GM18858 (cell line): Measurements from ENCODE around the gene TBKBP1.

ENCODE experiments used
- ATAC-seq: cut with Tn5 transposase; IDR thresholded peaks from one replicate; pipeline ENCODE4 v1.9.1; 2021; ENCODE audit not compliant: unreplicated experiment

Gene TBKBP1

GRCh38 chr17:47693731-47694580, at the start of gene TBKBP1:
TSS of gene TBKBP1 (plus strand) at chr17:47694161. CDS start at chr17:47696113, 1,952 bp downstream.
- ATAC-seq, result no peak

DNA sequence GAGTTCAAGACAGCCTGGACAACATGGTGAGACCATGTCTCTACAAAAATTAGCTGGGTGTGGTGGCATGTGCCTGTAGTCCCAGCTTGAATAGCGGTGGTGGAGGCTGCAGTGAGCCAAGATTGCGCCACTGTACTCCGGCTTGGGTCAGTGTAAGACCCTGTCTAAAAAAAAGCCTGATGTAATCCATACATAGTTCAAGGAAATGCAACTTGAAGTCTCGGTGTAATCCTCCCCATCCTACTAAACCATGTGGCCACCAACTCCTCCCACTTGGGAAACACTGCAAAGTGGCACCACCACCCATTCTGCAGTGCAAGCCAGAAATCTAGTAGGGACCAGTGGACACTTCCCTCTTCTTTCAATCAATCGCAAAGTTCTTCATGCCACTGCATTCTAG, 49.6 kb upstream of the TBKBP1 start:
- no peak for ATAC-seq

DNA sequence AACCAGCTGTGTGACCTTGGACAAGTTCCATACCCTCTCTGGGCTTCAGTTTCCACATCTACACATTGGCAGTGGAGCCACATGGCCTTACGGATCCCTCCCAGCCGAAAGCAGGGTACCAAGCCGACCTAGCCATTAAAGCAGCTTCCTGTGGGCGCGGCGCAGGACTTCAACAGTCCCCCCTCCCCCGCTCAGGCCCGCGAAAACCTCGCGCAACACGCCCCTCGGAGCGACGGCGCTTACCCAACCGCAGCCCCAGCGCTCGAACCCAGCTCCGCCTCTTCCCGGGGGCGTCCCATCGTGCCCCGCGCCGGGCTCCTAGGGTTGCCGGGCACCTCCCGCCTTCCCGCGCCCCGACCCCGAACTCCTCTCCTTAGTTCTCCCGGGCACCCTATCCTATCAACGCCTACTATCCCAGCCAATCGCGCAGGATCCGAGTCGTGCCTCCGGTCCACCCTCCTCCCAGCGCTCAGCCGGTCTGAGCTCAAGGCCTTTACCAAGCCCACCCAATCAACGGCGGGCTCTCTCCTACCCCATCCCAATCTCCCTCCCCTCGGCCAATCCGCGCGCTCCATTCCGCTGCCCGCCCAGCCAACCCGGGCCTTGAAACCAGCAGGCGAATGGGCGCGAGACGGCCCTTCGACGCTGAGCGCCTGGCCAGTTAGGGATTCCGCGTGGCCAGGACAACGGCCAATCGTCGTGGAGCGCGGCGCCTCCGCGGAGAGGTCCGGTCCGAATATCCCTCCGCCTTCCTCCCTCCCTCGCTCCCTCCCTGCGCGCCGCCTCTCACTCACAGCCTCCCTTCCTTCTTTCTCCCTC, 44.6 kb upstream of the TBKBP1 start, which contains the start of gene KPNB1:
Gene KPNB1 (plus strand): TSS at position 767 of the 819 bp plus-strand sequence. CDS start 326 bp downstream, outside the sequence.
- peak; percentile 62 for ATAC-seq

DNA sequence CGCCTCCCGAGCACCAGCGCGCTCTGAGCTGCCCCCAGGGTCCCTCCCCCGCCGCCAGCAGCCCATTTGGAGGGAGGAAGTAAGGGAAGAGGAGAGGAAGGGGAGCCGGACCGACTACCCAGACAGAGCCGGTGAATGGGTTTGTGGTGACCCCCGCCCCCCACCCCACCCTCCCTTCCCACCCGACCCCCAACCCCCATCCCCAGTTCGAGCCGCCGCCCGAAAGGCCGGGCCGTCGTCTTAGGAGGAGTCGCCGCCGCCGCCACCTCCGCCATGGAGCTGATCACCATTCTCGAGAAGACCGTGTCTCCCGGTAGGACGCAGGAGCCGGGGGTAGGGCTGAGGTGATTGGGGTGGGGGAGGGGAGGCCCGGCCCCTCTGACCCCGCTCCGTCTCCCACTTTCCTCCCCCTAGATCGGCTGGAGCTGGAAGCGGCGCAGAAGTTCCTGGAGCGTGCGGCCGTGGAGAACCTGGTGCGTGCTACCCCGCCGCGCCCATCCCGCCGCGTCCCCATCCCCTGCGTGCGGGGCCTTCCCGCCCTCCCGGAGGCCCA, 43.9 kb upstream of the TBKBP1 start:
- ATAC-seq, result no peak

DNA sequence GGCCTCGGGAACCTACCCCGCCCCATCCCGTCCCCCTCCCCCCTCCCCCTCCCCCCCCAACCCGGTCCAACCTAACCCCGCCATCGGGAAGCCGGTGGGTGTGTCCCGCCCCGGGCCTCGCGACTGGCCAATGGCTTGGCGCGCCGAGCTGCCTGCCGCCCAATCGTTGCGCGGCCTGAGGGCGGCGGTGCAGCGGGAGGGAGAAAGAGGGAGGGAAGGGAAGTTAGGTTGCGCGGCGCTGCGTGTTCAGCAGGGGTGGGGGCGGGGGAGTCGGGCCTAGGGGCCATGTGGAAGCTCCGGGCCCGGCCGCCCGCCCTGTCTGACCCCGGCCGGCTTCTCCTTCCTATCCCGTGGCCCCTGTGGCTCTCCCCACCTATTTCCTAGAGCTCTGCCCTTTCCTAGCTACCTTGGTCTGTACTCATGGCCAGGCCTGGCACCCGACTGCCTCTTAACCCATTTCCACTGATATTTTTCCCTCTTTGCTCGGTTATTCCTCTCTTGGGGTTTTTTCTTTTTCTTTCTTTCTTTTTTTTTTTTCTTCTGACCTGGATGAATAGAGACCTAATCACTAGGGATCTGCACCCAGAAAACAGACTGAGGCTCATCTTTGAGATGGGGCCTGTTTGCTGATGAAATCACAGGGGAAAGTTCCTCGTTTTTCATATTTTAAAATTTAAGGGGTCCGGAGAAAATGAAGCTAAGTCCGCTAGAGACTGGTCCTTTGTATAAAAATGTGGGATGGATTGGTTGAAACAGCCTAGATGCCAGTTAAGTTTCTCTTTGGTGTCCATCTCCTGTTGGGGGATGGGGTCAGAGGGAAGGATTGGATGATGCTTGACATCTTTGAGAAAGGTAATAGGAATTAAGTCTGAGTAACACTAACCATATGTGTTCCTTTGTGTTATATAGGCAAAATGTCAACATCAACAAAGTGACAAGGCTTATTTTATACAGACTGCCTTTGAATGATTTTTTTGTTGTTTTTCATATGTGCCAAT, 43.1 kb upstream of the TBKBP1 start:
- peak; percentile 48 for ATAC-seq

GRCh38 chr17:47651704-47652103, 42.3 kb upstream of the TBKBP1 start:
- ATAC-seq, result no peak

- no peak for ATAC-seq
Measured at GRCh38 chr17:47652570-47652969, 41.4 kb upstream of the TBKBP1 start.

DNA sequence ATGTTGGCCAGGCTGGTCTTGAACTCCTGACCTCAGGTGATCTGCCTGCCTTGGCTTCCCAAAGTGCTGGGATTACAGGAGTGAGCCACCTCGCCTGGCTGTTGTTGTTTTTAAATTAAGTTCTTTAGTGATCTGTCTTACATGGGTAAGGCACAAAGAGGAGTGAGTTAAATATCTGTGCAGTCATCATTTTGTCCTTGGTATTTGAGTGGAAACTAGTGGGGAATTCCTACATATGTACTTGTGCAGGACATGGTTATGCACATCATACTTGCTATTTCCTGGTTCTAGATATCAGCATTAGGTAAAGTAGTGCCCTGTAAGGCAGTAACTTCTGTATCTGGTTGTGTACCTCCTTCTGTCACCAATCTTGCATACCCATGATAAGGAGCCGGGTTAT, 40.5 kb upstream of the TBKBP1 start:
- no peak for ATAC-seq

DNA sequence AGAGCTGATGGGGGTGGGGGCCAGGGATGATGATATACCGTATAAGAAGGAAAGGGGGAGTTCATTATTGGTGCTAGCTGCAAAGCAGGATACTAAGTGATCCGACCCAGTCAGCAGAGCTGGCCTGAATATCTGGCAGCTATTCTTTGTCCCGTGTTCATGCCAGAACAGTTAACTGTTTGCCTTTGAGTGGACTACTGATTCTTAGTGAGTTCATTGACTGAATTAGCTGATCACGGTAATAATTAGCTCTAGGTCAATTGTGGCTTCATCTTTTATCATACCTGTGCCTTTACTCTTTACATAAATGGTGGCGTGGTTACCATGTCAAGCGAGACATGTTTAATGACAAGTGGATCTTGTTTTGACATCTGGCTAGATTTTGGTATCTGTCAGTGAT, 39.0 kb upstream of the TBKBP1 start:
- no peak for ATAC-seq

GRCh38 chr17:47660064-47660492, 33.9 kb upstream of the TBKBP1 start:
- peak; percentile 55 for ATAC-seq

DNA sequence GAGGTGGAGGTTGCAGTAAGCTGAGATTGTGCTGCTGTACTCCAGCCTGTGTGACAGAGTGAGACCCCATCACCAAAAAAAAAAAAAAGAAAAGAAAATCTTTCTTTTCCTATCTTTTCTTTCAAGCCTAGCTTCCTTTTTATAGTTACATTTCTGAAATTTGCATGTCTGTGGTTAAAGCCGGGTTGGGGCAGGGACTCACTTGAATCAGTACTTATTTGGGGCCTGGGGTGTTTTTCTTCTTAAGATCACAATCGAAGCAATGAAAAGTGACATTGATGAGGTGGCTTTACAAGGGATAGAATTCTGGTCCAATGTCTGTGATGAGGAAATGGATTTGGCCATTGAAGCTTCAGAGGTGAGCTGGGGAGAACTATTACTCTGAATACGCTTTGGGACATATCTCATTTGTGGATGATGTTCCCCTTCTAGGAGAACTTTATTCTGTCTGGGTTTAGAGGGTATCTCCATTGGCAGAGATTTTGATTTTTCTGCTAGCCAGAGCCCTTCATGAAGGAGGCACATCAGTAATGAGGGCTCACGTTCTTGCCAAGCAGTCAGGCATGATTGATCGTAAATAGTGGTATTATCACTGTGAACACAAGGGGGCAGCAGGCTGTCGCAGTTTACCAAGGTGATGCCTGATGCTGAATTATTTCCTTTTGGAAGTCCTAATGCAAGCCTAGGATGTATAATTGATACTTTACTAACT, 29.9 kb upstream of the TBKBP1 start:
- peak; percentile 45 for ATAC-seq

- no peak for ATAC-seq
Measured at GRCh38 chr17:47664624-47664941, 29.4 kb upstream of the TBKBP1 start.

DNA sequence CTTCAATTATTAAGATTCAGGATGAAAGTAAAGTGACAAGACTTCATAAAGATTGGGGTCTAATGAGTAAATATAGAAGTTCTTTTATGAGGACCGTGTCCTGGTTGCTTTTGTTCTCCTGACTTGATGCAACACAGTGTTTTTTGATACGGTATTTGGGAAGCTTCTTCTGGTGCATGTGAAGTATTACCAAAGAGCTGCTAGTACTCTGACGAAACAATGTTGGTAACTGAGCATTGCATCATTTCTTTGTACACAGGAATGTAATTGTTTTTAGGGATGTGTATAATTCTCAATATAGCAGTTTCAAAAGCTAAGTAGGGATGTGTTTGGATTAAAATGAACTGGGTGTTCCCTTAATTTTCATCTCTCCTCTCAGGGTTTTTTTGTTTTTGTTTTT, 28.3 kb upstream of the TBKBP1 start:
- ATAC-seq, result no peak

- no peak for ATAC-seq
Measured at GRCh38 chr17:47669081-47669480, 24.9 kb upstream of the TBKBP1 start.

GRCh38 chr17:47670064-47670463, 23.9 kb upstream of the TBKBP1 start:
- no peak for ATAC-seq

GRCh38 chr17:47674499-47674898, 19.5 kb upstream of the TBKBP1 start:
- ATAC-seq, result no peak

DNA sequence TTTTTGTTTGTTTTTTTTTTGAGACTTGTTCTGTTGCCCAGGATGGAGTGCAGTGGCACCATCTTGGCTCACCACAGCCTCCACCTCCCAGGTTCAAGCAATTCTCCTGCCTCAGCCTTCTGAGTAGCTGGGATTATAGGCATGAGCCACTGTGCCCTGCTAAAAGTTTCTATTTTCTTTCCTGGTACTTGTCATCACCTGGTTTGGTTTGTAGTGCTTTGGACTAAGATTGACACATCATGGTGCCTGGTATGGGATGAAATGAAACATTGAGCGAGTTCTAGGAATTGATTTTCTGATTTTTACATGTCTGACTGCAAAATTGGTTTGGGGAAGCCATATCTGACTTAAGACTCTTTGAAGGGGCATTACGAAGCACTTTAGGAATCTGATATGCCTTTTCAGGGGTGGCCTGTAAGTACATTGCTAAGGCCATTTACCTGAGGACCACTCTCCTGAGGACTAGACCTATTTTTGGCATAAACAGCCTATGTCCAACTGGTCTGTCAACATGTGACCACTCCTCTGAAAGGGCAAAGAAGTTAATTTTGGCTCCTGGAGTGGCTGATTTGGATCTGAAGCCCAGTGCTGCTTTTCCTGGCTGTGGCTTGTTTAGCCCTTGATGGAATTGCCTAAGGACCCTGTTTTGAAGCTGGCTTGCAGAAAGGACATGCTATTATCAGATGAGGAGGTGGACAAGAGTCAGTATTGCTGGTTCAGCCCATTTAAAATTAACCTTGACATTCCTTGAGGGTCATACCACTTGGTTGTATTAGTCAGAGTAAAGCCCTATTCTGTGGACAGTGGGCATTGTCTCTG, 18.4 kb upstream of the TBKBP1 start:
- ATAC-seq, result no peak

DNA sequence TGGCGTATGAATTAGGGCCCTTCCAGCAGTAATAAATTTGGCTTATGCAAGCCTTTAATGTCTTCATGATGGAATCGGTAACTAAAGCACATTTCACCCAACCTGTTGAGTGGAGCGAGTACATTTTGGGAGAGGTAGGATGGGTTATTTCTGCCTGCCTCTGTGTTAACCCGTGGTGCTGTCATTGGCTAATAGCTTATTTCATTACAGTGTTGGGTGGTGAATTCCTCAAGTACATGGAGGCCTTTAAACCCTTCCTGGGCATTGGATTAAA, 17.8 kb upstream of the TBKBP1 start:
- ATAC-seq, result no peak

DNA sequence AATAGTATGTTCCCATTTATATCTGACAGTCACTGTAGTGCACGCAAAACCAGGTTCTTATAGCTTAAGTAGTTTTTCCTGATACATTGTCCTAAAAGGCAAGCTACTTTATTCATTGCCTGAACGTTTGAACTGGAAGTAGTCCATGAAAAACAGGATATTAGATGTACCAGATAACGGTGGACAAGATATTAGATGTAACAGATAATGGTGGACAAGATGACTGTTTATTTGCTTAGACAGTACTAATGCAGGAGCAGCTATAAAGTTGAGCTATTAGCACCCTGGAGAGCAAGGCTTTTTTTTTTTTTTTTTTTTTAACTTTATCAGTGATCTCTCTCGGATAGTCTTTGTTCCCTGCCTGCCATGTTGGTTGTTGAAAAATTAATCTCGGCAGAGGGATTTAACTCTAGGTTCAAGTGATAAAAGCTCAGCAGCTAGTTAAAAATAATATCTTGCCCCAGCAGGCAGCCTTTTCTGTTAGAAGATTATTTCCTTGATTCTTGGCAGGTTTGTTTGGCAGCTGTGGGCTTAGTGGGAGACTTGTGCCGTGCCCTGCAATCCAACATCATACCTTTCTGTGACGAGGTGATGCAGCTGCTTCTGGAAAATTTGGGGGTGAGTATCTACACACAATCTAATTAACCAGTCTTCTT, 17.3 kb upstream of the TBKBP1 start:
- ATAC-seq, result no peak
